ENCODE data around the gene PTPN4.

DNA sequence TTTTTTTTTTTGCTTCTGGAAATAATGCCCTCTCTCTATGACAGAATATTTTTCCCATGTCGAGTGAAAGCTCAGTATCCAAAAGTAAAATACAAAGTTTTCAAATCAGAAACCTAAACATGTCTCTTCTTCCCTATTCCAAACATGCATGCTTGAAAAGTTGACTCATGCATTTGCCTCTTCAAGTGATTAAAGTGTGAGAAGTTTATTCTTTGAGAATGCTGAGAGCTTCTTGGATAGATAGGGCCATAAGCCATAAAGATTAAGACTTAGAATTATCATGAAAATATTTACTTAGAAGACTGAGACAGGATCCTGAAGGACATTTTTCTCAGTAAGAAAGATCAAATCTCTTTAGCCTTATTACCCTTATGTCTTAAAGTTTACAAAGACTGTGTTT is 154.5 kb downstream of the PTPN4 start:
- TF ChIP-seq EZH2 (IDR thresholded peaks at IDR 0.05; ENCODE audit: insufficient read depth, poor library complexity, severe bottlenecking), result no peak
- no peak for TF ChIP-seq EZH2phosphoT487 (IDR thresholded peaks at IDR 0.05; ENCODE audit: insufficient read depth, low read depth)
